H1 (cell line): ENCODE data around the gene METRNL. TPM values are rescaled to one million over a fixed set of nuclear protein-coding genes. Genes with fewer than 3 reads are reported as not detected.

Experiments used
- CBX8 ChIP-seq: fragments of 300-800, 300-1000 bp; sonication (generic); IDR thresholded peaks from 2 replicates; pipeline ENCODE4 v1.7.1; 2016; ENCODE audit warnings: low read depth, low read length, borderline replicate concordance
- KDM1A ChIP-seq: fragments of 200-600, 300-600 bp; sonication (generic); IDR thresholded peaks from 2 replicates; pipeline ENCODE4 v1.7.1; 2016; ENCODE audit warnings: mild to moderate bottlenecking, low read length, borderline replicate concordance
- polyA plus RNA-seq, 7 experiments: library from polyadenylated mRNA; depleted of rRNA in 3 of 7; stranded (reverse) in 5 of 7; unstranded in 2 of 7; fragments of >200 nt in 5 of 7; fragments of 200-250 nt in 2 of 7; gene quantifications; 1 replicate in 5 of 7; 2 replicates in 1 of 7; 4 replicates in 1 of 7; pipeline versions ENCODE4 v1.2.1 to v1.2.3, GENCODE V29; 2011 to 2013; ENCODE audit warnings: missing spikeins in 2 of 7, mixed read lengths in 2 of 7
- total RNA-seq: library from RNA; stranded (reverse); fragmentation: NEBNext Ultra II Directional; extraction: Animal tissue kit (Norgen Biotek cat#: 25700); gene quantifications from 2 replicates; pipeline ENCODE4 v1.2.1, GENCODE V29; 2021
- TF ChIP-seq, protein P1 (sequence below): fragments of 300-600 bp; sonication (generic); IDR thresholded peaks from 2 replicates; pipeline ENCODE4 v1.7.1; 2012; ENCODE audit warnings: low read length, moderate library complexity, mild to moderate bottlenecking, inconsistent platforms; ENCODE audit not compliant: insufficient replicate concordance

METRNL gene
- total and polyA plus RNA-seq, 2 of the 8 experiments (the other 6 are each of a cell fraction or from before 2014, with no cell fraction given), result 13.9 to 14.2 TPM

DNA sequence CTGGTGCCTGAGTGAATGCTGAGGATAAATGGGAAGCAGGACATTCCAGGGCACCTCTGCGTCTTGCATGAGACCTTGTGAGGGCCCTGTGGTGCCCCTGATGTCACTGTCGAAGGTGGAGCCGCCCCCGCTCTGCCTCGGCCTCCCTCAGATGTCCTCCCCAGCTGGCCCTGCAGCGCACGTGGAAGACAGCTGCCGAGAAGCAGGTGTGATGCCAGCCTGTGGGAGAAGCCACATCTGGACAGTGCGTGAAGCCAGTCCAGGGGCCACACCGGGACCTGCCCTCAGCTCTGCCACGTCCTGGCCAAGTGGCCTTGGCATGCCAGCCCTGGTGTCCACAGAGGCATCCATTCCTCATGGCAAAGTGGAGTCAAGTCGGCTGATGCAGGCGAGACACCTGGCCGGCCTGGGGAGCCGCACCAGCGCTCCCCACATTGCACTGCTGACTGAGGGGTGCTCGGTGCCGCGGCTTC is 21.6 kb upstream of the METRNL start (continued):
- TF ChIP-seq, protein P1, sequence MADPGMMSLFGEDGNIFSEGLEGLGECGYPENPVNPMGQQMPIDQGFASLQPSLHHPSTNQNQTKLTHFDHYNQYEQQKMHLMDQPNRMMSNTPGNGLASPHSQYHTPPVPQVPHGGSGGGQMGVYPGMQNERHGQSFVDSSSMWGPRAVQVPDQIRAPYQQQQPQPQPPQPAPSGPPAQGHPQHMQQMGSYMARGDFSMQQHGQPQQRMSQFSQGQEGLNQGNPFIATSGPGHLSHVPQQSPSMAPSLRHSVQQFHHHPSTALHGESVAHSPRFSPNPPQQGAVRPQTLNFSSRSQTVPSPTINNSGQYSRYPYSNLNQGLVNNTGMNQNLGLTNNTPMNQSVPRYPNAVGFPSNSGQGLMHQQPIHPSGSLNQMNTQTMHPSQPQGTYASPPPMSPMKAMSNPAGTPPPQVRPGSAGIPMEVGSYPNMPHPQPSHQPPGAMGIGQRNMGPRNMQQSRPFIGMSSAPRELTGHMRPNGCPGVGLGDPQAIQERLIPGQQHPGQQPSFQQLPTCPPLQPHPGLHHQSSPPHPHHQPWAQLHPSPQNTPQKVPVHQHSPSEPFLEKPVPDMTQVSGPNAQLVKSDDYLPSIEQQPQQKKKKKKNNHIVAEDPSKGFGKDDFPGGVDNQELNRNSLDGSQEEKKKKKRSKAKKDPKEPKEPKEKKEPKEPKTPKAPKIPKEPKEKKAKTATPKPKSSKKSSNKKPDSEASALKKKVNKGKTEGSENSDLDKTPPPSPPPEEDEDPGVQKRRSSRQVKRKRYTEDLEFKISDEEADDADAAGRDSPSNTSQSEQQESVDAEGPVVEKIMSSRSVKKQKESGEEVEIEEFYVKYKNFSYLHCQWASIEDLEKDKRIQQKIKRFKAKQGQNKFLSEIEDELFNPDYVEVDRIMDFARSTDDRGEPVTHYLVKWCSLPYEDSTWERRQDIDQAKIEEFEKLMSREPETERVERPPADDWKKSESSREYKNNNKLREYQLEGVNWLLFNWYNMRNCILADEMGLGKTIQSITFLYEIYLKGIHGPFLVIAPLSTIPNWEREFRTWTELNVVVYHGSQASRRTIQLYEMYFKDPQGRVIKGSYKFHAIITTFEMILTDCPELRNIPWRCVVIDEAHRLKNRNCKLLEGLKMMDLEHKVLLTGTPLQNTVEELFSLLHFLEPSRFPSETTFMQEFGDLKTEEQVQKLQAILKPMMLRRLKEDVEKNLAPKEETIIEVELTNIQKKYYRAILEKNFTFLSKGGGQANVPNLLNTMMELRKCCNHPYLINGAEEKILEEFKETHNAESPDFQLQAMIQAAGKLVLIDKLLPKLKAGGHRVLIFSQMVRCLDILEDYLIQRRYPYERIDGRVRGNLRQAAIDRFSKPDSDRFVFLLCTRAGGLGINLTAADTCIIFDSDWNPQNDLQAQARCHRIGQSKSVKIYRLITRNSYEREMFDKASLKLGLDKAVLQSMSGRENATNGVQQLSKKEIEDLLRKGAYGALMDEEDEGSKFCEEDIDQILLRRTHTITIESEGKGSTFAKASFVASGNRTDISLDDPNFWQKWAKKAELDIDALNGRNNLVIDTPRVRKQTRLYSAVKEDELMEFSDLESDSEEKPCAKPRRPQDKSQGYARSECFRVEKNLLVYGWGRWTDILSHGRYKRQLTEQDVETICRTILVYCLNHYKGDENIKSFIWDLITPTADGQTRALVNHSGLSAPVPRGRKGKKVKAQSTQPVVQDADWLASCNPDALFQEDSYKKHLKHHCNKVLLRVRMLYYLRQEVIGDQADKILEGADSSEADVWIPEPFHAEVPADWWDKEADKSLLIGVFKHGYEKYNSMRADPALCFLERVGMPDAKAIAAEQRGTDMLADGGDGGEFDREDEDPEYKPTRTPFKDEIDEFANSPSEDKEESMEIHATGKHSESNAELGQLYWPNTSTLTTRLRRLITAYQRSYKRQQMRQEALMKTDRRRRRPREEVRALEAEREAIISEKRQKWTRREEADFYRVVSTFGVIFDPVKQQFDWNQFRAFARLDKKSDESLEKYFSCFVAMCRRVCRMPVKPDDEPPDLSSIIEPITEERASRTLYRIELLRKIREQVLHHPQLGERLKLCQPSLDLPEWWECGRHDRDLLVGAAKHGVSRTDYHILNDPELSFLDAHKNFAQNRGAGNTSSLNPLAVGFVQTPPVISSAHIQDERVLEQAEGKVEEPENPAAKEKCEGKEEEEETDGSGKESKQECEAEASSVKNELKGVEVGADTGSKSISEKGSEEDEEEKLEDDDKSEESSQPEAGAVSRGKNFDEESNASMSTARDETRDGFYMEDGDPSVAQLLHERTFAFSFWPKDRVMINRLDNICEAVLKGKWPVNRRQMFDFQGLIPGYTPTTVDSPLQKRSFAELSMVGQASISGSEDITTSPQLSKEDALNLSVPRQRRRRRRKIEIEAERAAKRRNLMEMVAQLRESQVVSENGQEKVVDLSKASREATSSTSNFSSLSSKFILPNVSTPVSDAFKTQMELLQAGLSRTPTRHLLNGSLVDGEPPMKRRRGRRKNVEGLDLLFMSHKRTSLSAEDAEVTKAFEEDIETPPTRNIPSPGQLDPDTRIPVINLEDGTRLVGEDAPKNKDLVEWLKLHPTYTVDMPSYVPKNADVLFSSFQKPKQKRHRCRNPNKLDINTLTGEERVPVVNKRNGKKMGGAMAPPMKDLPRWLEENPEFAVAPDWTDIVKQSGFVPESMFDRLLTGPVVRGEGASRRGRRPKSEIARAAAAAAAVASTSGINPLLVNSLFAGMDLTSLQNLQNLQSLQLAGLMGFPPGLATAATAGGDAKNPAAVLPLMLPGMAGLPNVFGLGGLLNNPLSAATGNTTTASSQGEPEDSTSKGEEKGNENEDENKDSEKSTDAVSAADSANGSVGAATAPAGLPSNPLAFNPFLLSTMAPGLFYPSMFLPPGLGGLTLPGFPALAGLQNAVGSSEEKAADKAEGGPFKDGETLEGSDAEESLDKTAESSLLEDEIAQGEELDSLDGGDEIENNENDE, result no peak
- TF ChIP-seq KDM1A (no peak), CBX8 (no peak)
